Erythroblast (primary cell): Measurements from ENCODE around the gene CCDC47.

ENCODE experiments used
- GATA1 ChIP-seq: IDR thresholded peaks from 2 replicates; pipeline ENCODE4 v1.6.1; 2011; ENCODE audit warnings: low read depth, mild to moderate bottlenecking, control low read depth, low read length, moderate library complexity
- POLR2A ChIP-seq: IDR thresholded peaks from 2 replicates; pipeline ENCODE4 v1.6.1; 2011; ENCODE audit warnings: mild to moderate bottlenecking, low read length

DNA sequence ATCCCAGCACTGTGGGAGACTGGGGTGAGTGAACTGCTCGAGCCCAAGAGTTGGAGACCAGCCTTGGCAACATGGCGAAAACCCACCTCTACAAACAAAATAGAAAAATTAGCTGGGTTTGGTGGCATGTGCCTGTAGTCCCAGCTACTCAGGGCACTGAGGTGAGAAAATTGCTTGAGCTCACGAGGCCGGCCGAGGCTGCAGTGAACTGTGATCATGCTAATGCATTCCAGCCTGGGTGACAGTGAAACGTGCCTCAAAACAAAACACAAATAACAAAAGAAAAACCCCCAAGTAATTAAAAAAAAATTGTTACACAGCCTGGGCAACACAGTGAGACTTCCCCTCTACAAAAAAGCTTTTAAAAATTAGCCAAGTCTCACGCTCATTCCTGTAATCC, 5.0 kb downstream of the CCDC47 start:
- TF ChIP-seq POLR2A (no peak), GATA1 (no peak)
